Stomach (tissue), 19 donors: ENCODE results near the gene KIF17. TPM values are rescaled to one million over a fixed set of nuclear protein-coding genes. Genes with fewer than 3 reads are reported as not detected.
A peak's percentile ranks its signal among the peaks of the same experiment; 100 is the strongest.

Source experiments
- DNase-seq, 2 donors: peaks; one replicate each; pipeline versions ENCODE4 v3.0.0 to v3.0.0-alpha.2; 2013 to 2019
- H3K27ac ChIP-seq, 5 donors: fragments of 200-600 bp in 4 of 5; sonication (generic) in 4 of 5; one replicate each; pipeline ENCODE4 v1.5.1; 2013 to 2019; ENCODE audit warnings: mild to moderate bottlenecking in 1 of 5, moderate library complexity in 1 of 5
- H3K27me3 ChIP-seq, 3 donors: fragments of 200-600 bp; sonication (generic); one replicate each; pipeline ENCODE4 v1.5.1; 2017 to 2019; ENCODE audit warnings: mixed run types in 1 of 3
- H3K36me3 ChIP-seq, 4 donors: fragments of 200-600 bp; sonication (generic); 1 replicate in 3 of 4; 2 replicates in 1 of 4; pipeline ENCODE4 v1.5.1; 2016 to 2019
- H3K4me1 ChIP-seq, 4 donors: fragments of 200-600 bp; sonication (generic); one replicate each; pipeline ENCODE4 v1.5.1; 2016 to 2019
- H3K4me3 ChIP-seq, 4 donors: fragments of 200-600 bp; sonication (generic) in 3 of 4; one replicate each; pipeline ENCODE4 v1.5.1; 2016 to 2019; ENCODE audit warnings: mild to moderate bottlenecking in 1 of 4
- H3K9me3 ChIP-seq, 4 donors: fragments of 200-600 bp; sonication (generic); one replicate each; pipeline ENCODE4 v1.5.1; 2016 to 2019
- CTCF ChIP-seq, 7 experiments: fragments of 450-650 bp in 4 of 7; fragments of 200-600 bp in 3 of 7; sonication (generic) in 3 of 7; IDR thresholded peaks; one replicate each; pipeline ENCODE4 v1.5.1; 2016 to 2019; ENCODE audit warnings: antibody characterized with exemption in 7 of 7, control low read depth in 2 of 7, mild to moderate bottlenecking in 1 of 7
- EP300 ChIP-seq: sonication (generic); formaldehyde crosslinking; IDR thresholded peaks from one replicate; pipeline ENCODE4 v1.6.1; 2017; ENCODE audit warnings: antibody characterized with exemption
- POLR2A ChIP-seq, 4 donors: fragments of 450-650 bp; IDR thresholded peaks; one replicate each; pipeline ENCODE4 v1.6.1; 2016; ENCODE audit warnings: antibody characterized with exemption in 4 of 4, control low read depth in 2 of 4, mild to moderate bottlenecking in 1 of 4, moderate library complexity in 1 of 4
- POLR2AphosphoS5 ChIP-seq, 3 donors: sonication (generic); formaldehyde crosslinking; IDR thresholded peaks; one replicate each; pipeline ENCODE4 v1.6.1; 2016; ENCODE audit warnings: antibody characterized with exemption in 3 of 3
- WGBS, 5 donors: extraction: QIAGEN DNeasy Blood & Tissue Kit in 3 of 5; methylation state at CpG; one replicate each; pipeline versions ENCODE4 v1.1.5 to v1.1.7; 2013 to 2018; 5-methylcytosine and 5-hydroxymethylcytosine counted together
- intact Hi-C: fragments of 100-400 bp; cut with DNase I; formaldehyde crosslinking; loops from one replicate; pipeline ENCODE4 v1.15.1; 2023; ENCODE audit warnings: low total_unique reads
- long read RNA-seq, 10 donors: transcript quantifications; one replicate each; lab custom pipeline, GENCODE V29; 2026
- polyA plus RNA-seq, 3 donors: library from polyadenylated mRNA; stranded (reverse); fragments of 200-250 nt; gene quantifications; one replicate each; pipeline ENCODE4 v1.2.3, GENCODE V29; 2013
- total RNA-seq, 5 donors: library from RNA; depleted of rRNA; stranded (reverse); fragments of >200 nt; gene quantifications; one replicate each; pipeline versions ENCODE4 v1.1.0 to v1.2.3, GENCODE V29; 2014 to 2016
- donor health status: healthy with polysubstance abuse.
- donor health status: Bipolar disorder and iron deficiency.
- donor health status: healthy.

KIF17 gene
- total RNA-seq (1 to 10 TPM in 2 of 5 donors, not detected in 3; 1.3 to 1.5 TPM), polyA plus RNA-seq (1 to 10 TPM in 1 of 3 donors, under 1 TPM in 2; 0.56 to 1.4 (median 0.78) TPM)
- long read RNA-seq, donor 1, partial matches to known transcripts: 0 of 1 reads
- long read RNA-seq, donor 1, other reads (novel, unspliced or antisense): 0 of 1 reads
- long read RNA-seq, donor 2: 0 reads
- long read RNA-seq, donor 3: 0 reads
- long read RNA-seq, donor 4, partial matches to known transcripts: 14 of 14 reads
- long read RNA-seq, donor 4, other reads (novel, unspliced or antisense): 0 of 14 reads
- long read RNA-seq, donor 5, partial matches to known transcripts: 0 of 1 reads
- long read RNA-seq, donor 5, other reads (novel, unspliced or antisense): 0 of 1 reads
- long read RNA-seq, donor 6: 0 reads
- long read RNA-seq, donor 7: 0 reads
- long read RNA-seq, donor 8: 0 reads
- long read RNA-seq, donor 9: 0 reads
- long read RNA-seq, donor 10: 0 reads

- 0 to 3% (median 2%) methylated on average over 12 to 112 of the region's 112 CpGs for WGBS, 5 donors
- Histone ChIP-seq H3K36me3 (no peaks in the 10 kb centered on the region), H3K27ac (no peak within 1 kb of the TSS), H3K9me3 (no peaks in the 10 kb centered on the region), H3K27me3 (peaks cover 0 to 41% (median 25%) of the 10 kb centered on the region in 3 donors), H3K4me3 (peak within 1 kb of the TSS; percentile 47 to 59 (median 53)), H3K4me1 (peaks cover 8 to 12% (median 11%) of the 10 kb centered on the region in 4 donors)
- peak; percentile 87 to 94 for DNase-seq
- TF ChIP-seq EP300: no peak
- no peak for TF ChIP-seq POLR2AphosphoS5 (IDR thresholded peaks at IDR 0.05)
- TF ChIP-seq POLR2A (IDR thresholded peaks at IDR 0.05): no peak
- no peak for TF ChIP-seq CTCF (IDR thresholded peaks at IDR 0.05)
- intact Hi-C loops: no loop called here
These were observed at the start of gene KIF17 for GRCh38 chr1:20717452-20718342. KIF17 (minus strand) TSS chr1:20718007; CDS start chr1:20717706, 301 bp downstream.

GRCh38 chr1:20767271-20767670 lies 49.5 kb upstream of the KIF17 start:
- Histone ChIP-seq H3K36me3 (peaks cover 96 to 100% (median 100%) of the 10 kb centered on the region in 4 donors), H3K4me1 (no peaks in the 10 kb centered on the region), H3K27ac (no peak overlapping the region), H3K9me3 (no peaks in the 10 kb centered on the region), H3K27me3 (no peaks in the 10 kb centered on the region), H3K4me3 (no peak overlapping the region)
- intact Hi-C loops: no loop called here
- TF ChIP-seq POLR2A (IDR thresholded peaks at IDR 0.05) (no peak), EP300 (no peak), POLR2AphosphoS5 (IDR thresholded peaks at IDR 0.05) (no peak), CTCF (IDR thresholded peaks at IDR 0.05) (no peak)
- DNase-seq: no peak

- intact Hi-C loops: no loop called here
- no peaks in the 10 kb centered on the region for H3K27me3 ChIP-seq
- H3K9me3 ChIP-seq: no peaks in the 10 kb centered on the region
- DNase-seq: no peak
- WGBS, 5 donors: 87 to 95% (median 90%) methylated on average over 3 of the region's 3 CpGs
- H3K4me3 ChIP-seq: no peak overlapping the region
- TF ChIP-seq EP300: no peak
- TF ChIP-seq POLR2AphosphoS5 (IDR thresholded peaks at IDR 0.05): no peak
- no peak for TF ChIP-seq CTCF (IDR thresholded peaks at IDR 0.05)
- no peak for TF ChIP-seq POLR2A (IDR thresholded peaks at IDR 0.05)
- H3K4me1 ChIP-seq: no peaks in the 10 kb centered on the region
- H3K36me3 ChIP-seq: peaks cover 96 to 100% (median 100%) of the 10 kb centered on the region in 4 donors
- H3K27ac ChIP-seq: no peak overlapping the region
These were observed 45.6 kb upstream of the KIF17 start for GRCh38 chr1:20763417-20763816.

GRCh38 chr1:20760322-20760721 lies 42.5 kb upstream of the KIF17 start:
- no peak overlapping the region for H3K27ac ChIP-seq
- intact Hi-C loops: no loop called here
- H3K4me3 ChIP-seq: no peak overlapping the region
- no peaks in the 10 kb centered on the region for H3K9me3 ChIP-seq
- no peak for TF ChIP-seq POLR2AphosphoS5 (IDR thresholded peaks at IDR 0.05)
- no peak for TF ChIP-seq EP300
- TF ChIP-seq CTCF (IDR thresholded peaks at IDR 0.05): no peak
- TF ChIP-seq POLR2A (IDR thresholded peaks at IDR 0.05): no peak
- WGBS, 5 donors: 92 to 97% (median 93%) methylated on average over 6 of the region's 6 CpGs
- H3K4me1 ChIP-seq: no peaks in the 10 kb centered on the region
- H3K36me3 ChIP-seq: peaks cover 96 to 100% (median 100%) of the 10 kb centered on the region in 4 donors
- no peak for DNase-seq
- H3K27me3 ChIP-seq: no peaks in the 10 kb centered on the region
